Activated CD8-positive, alpha-beta T cell treated with anti-CD3 and anti-CD28 coated beads, Interleukin-2, amount 10 ng/mL, durations not matched to agents 7 days and 5 days (primary cell): ENCODE results near the gene RNMT. TPM values are rescaled to one million over a fixed set of nuclear protein-coding genes. Genes with fewer than 3 reads are reported as not detected.
"Not testable (repeated sequence)": the region's sequence is repeated elsewhere in the genome, so short reads cannot be mapped to it uniquely, and the experiment has no call there.

ENCODE experiments used
- ATAC-seq: fragments of 150-1000 bp; cut with Tn5 transposase; one replicate; pipeline ENCODE4 v1.10.0; 2021; ENCODE audit warnings: moderate library complexity
- CTCF ChIA-PET: fragments of 350-600 bp; sonication (Branson Sonifier 250); formaldehyde crosslinking; loops from one replicate; lab custom pipeline; 2021; ENCODE audit warnings: antibody characterized with exemption; lab: Charles Lee
- POLR2A ChIA-PET: fragments of 350-600 bp; sonication (Branson Sonifier 250); formaldehyde crosslinking; loops from one replicate; lab custom pipeline; 2021; ENCODE audit warnings: antibody characterized with exemption; lab: Charles Lee
- DNase-seq: peaks from one replicate; pipeline ENCODE4 v3.0.0-alpha.2; 2020
- H3K27ac Mint-ChIP-seq: one replicate; pipeline ENCODE4 v1.8.0; 2021; ENCODE audit warnings: mild to moderate bottlenecking, mixed read lengths
- H3K27me3 Mint-ChIP-seq: one replicate; pipeline ENCODE4 v1.8.0; 2021; ENCODE audit warnings: low read depth, mixed read lengths
- H3K36me3 Mint-ChIP-seq: one replicate; pipeline ENCODE4 v1.8.0; 2021; ENCODE audit warnings: low read depth, mixed read lengths
- H3K4me1 Mint-ChIP-seq: one replicate; pipeline ENCODE4 v1.8.0; 2021; ENCODE audit warnings: low read depth, mixed read lengths
- H3K4me3 Mint-ChIP-seq: one replicate; pipeline ENCODE4 v1.8.0; 2021; ENCODE audit warnings: mild to moderate bottlenecking, mixed read lengths
- H3K9me3 Mint-ChIP-seq: one replicate; pipeline ENCODE4 v1.8.0; 2022; ENCODE audit warnings: mixed read lengths; ENCODE audit not compliant: insufficient read depth
- total RNA-seq, 2 experiments: library from RNA; stranded (reverse); gene quantifications; one replicate each; pipeline ENCODE4 v1.2.3, GENCODE V29; 2021

Gene RNMT
- total RNA-seq = 10 to 100 TPM; 31.2 to 37.7 TPM

- Mint-ChIP-seq H3K4me1 (peaks cover 61% of the 10 kb centered on the region), H3K9me3 (no peaks in the 10 kb centered on the region), H3K4me3 (peak within 1 kb of the TSS; percentile 88), H3K27me3 (no peaks in the 10 kb centered on the region), H3K27ac (peak within 1 kb of the TSS; percentile 96), H3K36me3 (peaks cover 46% of the 10 kb centered on the region)
- POLR2A ChIA-PET = interaction anchor here (0.6 to 2.0 kb wide), 9 partner anchors 10 to 736 kb away, joined by 3 to 8 read pairs (median 3); partner anchors contain the start of genes CEP192 and LDLRAD4
- CTCF ChIA-PET = interaction anchor here (2.4 kb wide), 1 partner anchor 168 kb away, joined by 9 read pairs; no protein-coding TSS in a partner anchor
- DNase-seq = peak; percentile 97
- peak; percentile 95 for ATAC-seq
Measured at GRCh38 chr18:13726232-13726971, at the start of gene RNMT, which contains the start of gene FAM210A. Gene RNMT (plus strand): TSS chr18:13726673. CDS start chr18:13731518, 4,845 bp downstream. Gene FAM210A (minus strand): TSS chr18:13726558. CDS start chr18:13682077, 44,481 bp downstream.

GRCh38 chr18:13677350-13677749 lies 49.1 kb upstream of the RNMT start:
- H3K4me3 Mint-ChIP-seq, H3K27me3 Mint-ChIP-seq, ATAC-seq, POLR2A ChIA-PET, DNase-seq, CTCF ChIA-PET, H3K9me3 Mint-ChIP-seq, H3K27ac Mint-ChIP-seq: not testable (repeated sequence)
- peaks cover 15% of the 10 kb centered on the region for H3K36me3 Mint-ChIP-seq
- H3K4me1 Mint-ChIP-seq = peaks cover 14% of the 10 kb centered on the region

- Mint-ChIP-seq H3K36me3 (peaks cover 12% of the 10 kb centered on the region), H3K9me3 (no peaks in the 10 kb centered on the region), H3K27ac (no peak overlapping the region), H3K27me3 (no peaks in the 10 kb centered on the region), H3K4me3 (no peak overlapping the region), H3K4me1 (peaks cover 10% of the 10 kb centered on the region)
- ATAC-seq (no peak), DNase-seq (no peak)
- CTCF ChIA-PET = interaction anchor here (1.1 to 2.2 kb wide), 2 partner anchors 44 to 465 kb away, joined by 3 to 5 read pairs; no protein-coding TSS in a partner anchor
- POLR2A ChIA-PET = no interaction called here
Measured at GRCh38 chr18:13680612-13681011, 45.9 kb upstream of the RNMT start.

- no peak for DNase-seq
- Mint-ChIP-seq H3K27me3 (no peaks in the 10 kb centered on the region), H3K27ac (no peak overlapping the region), H3K4me1 (peaks cover 10% of the 10 kb centered on the region), H3K4me3 (no peak overlapping the region), H3K9me3 (no peaks in the 10 kb centered on the region), H3K36me3 (peaks cover 13% of the 10 kb centered on the region)
- POLR2A ChIA-PET = no interaction called here
- CTCF ChIA-PET = interaction anchor here (1.1 to 2.2 kb wide), 2 partner anchors 43 to 466 kb away, joined by 3 to 5 read pairs; no protein-coding TSS in a partner anchor
- ATAC-seq = no peak
Measured at GRCh38 chr18:13681701-13682100, 44.8 kb upstream of the RNMT start.

GRCh38 chr18:13684546-13684945 lies 41.9 kb upstream of the RNMT start:
- Mint-ChIP-seq H3K9me3 (no peaks in the 10 kb centered on the region), H3K27ac (no peak overlapping the region), H3K4me1 (peaks cover under 1% of the 10 kb centered on the region), H3K36me3 (peaks cover 20% of the 10 kb centered on the region), H3K4me3 (no peak overlapping the region), H3K27me3 (no peaks in the 10 kb centered on the region)
- no peak for DNase-seq
- ChIA-PET POLR2A (no interaction called here), CTCF (no interaction called here)
- no peak for ATAC-seq

GRCh38 chr18:13688191-13689136 lies 38.0 kb upstream of the RNMT start:
- peaks cover 3% of the 10 kb centered on the region for H3K4me1 Mint-ChIP-seq
- H3K27ac Mint-ChIP-seq = no peak overlapping the region
- no peak overlapping the region for H3K4me3 Mint-ChIP-seq
- peaks cover 7% of the 10 kb centered on the region for H3K9me3 Mint-ChIP-seq
- POLR2A ChIA-PET = no interaction called here
- ATAC-seq = no peak
- H3K27me3 Mint-ChIP-seq = no peaks in the 10 kb centered on the region
- H3K36me3 Mint-ChIP-seq = peaks cover 23% of the 10 kb centered on the region
- CTCF ChIA-PET = interaction anchor here (1.2 kb wide), 1 partner anchor 13 kb away, joined by 5 read pairs; no protein-coding TSS in a partner anchor
- DNase-seq = no peak

- H3K27me3 Mint-ChIP-seq, CTCF ChIA-PET, H3K9me3 Mint-ChIP-seq, H3K4me1 Mint-ChIP-seq, H3K27ac Mint-ChIP-seq, DNase-seq, H3K4me3 Mint-ChIP-seq, POLR2A ChIA-PET, ATAC-seq: not testable (repeated sequence)
- peaks cover 37% of the 10 kb centered on the region for H3K36me3 Mint-ChIP-seq
Measured at GRCh38 chr18:13690060-13690459, 36.4 kb upstream of the RNMT start.

- ATAC-seq, DNase-seq, H3K27ac Mint-ChIP-seq, H3K4me3 Mint-ChIP-seq, H3K27me3 Mint-ChIP-seq, CTCF ChIA-PET, H3K4me1 Mint-ChIP-seq, POLR2A ChIA-PET: not testable (repeated sequence)
- Mint-ChIP-seq H3K9me3 (peaks cover 31% of the 10 kb centered on the region), H3K36me3 (peaks cover 59% of the 10 kb centered on the region)
Measured at GRCh38 chr18:13695337-13695736, 31.1 kb upstream of the RNMT start.

- Mint-ChIP-seq H3K27ac (no peak overlapping the region), H3K4me1 (no peaks in the 10 kb centered on the region), H3K36me3 (peaks cover 63% of the 10 kb centered on the region), H3K27me3 (no peaks in the 10 kb centered on the region), H3K4me3 (no peak overlapping the region), H3K9me3 (peaks cover 35% of the 10 kb centered on the region)
- no peak for DNase-seq
- ChIA-PET CTCF (no interaction called here), POLR2A (no interaction called here)
- ATAC-seq = no peak
Measured at GRCh38 chr18:13696961-13697360, 29.5 kb upstream of the RNMT start.

GRCh38 chr18:13700153-13700552 lies 26.3 kb upstream of the RNMT start:
- H3K4me1 Mint-ChIP-seq = no peaks in the 10 kb centered on the region
- no peak for DNase-seq
- H3K36me3 Mint-ChIP-seq = peaks cover 63% of the 10 kb centered on the region
- H3K27ac Mint-ChIP-seq = no peak overlapping the region
- ATAC-seq = no peak
- H3K27me3 Mint-ChIP-seq = no peaks in the 10 kb centered on the region
- H3K9me3 Mint-ChIP-seq = peaks cover 50% of the 10 kb centered on the region
- CTCF ChIA-PET = no interaction called here
- H3K4me3 Mint-ChIP-seq = no peak overlapping the region
- POLR2A ChIA-PET = no interaction called here

- H3K27ac Mint-ChIP-seq = no peak overlapping the region
- DNase-seq (no peak), ATAC-seq (no peak)
- ChIA-PET CTCF (no interaction called here), POLR2A (no interaction called here)
- H3K27me3 Mint-ChIP-seq = no peaks in the 10 kb centered on the region
- H3K4me1 Mint-ChIP-seq = no peaks in the 10 kb centered on the region
- H3K36me3 Mint-ChIP-seq = peaks cover 68% of the 10 kb centered on the region
- peaks cover 52% of the 10 kb centered on the region for H3K9me3 Mint-ChIP-seq
- H3K4me3 Mint-ChIP-seq = no peak overlapping the region
Measured at GRCh38 chr18:13703899-13704298, 22.6 kb upstream of the RNMT start.
